C4-2B (cell line): ENCODE results near the gene MYPN.

ENCODE experiments used
- CTCF ChIP-seq: fragments of 450-650 bp; conservative IDR thresholded peaks from 2 replicates; pipeline ENCODE4 v1.5.1; 2017; ENCODE audit warnings: mild to moderate bottlenecking
- ZFX ChIP-seq: fragments of 450-650 bp; IDR thresholded peaks from 2 replicates; pipeline ENCODE4 v1.6.1; 2017

GRCh38 chr10:68184546-68184945 lies 75.3 kb downstream of the MYPN start:
- no peak for TF ChIP-seq CTCF
- TF ChIP-seq ZFX, result no peak
